Upper lobe of right lung (tissue), 1 donor: Measurements from ENCODE around the gene CRTC1. TPM values are rescaled to one million over a fixed set of nuclear protein-coding genes. Genes with fewer than 3 reads are reported as not detected.
A peak's percentile ranks its signal among the peaks of the same experiment; 100 is the strongest.

Source experiments
- ATAC-seq: fragments of 200-7000 bp; cut with Tn5 transposase; one replicate; pipeline ENCODE4 v1.9.1; 2020; ENCODE audit warnings: mild to moderate bottlenecking, moderate library complexity
- DNase-seq: peaks from one replicate; pipeline ENCODE4 v3.0.0-alpha.2; 2020
- H3K27ac ChIP-seq: fragments of 200-600 bp; one replicate; pipeline ENCODE4 v1.8.0; 2022
- H3K27me3 ChIP-seq: fragments of 200-600 bp; one replicate; pipeline ENCODE4 v1.8.0; 2022; ENCODE audit warnings: mild to moderate bottlenecking
- H3K36me3 ChIP-seq: fragments of 200-600 bp; one replicate; pipeline ENCODE4 v1.8.0; 2022
- H3K4me1 ChIP-seq: fragments of 200-600 bp; one replicate; pipeline ENCODE4 v1.8.0; 2022
- H3K4me3 ChIP-seq: fragments of 200-600 bp; one replicate; pipeline ENCODE4 v1.8.0; 2022; ENCODE audit warnings: mild to moderate bottlenecking
- H3K9me3 ChIP-seq: fragments of 200-600 bp; one replicate; pipeline ENCODE4 v1.8.0; 2022
- CTCF ChIP-seq: fragments of 200-600 bp; IDR thresholded peaks from one replicate; pipeline ENCODE4 v1.8.0; 2022; ENCODE audit warnings: antibody characterized with exemption
- intact Hi-C: fragments of 100-400 bp; cut with DNase I; formaldehyde crosslinking; loops from one replicate; pipeline ENCODE4 v1.11.0; 2022
- long read RNA-seq: library from polyadenylated mRNA; unstranded; transcript quantifications from one replicate; pipeline ENCODE4 v2.0.0, GENCODE V29; 2021
- total RNA-seq: library from RNA; stranded (reverse); fragmentation: NEBNext Ultra II Directional; extraction: Animal tissue kit (Norgen Biotek cat#: 25700); gene quantifications from one replicate; pipeline ENCODE4 v1.2.1, GENCODE V29; 2021
- donor health status: DM: no; HTN: yes; CAD: no; lungs with severe emphysema.

CRTC1 gene
- 13.8 TPM for total RNA-seq
- long read RNA-seq, full-length matches to known transcripts, result 2 of 32 reads
- long read RNA-seq, partial matches to known transcripts, result 17 of 32 reads
- long read RNA-seq, other reads (novel, unspliced or antisense), result 13 of 32 reads

GRCh38 chr19:18683109-18683957 lies at the start of gene CRTC1:
Gene CRTC1, plus strand, starts transcription at chr19:18683680. Its CDS starts 23 bp downstream, at chr19:18683703.
- Histone ChIP-seq H3K27ac (peak within 1 kb of the TSS; percentile 73), H3K4me1 (peaks cover 17% of the 10 kb centered on the region), H3K9me3 (no peaks in the 10 kb centered on the region), H3K36me3 (no peaks in the 10 kb centered on the region), H3K27me3 (no peaks in the 10 kb centered on the region), H3K4me3 (peak within 1 kb of the TSS; percentile 61)
- intact Hi-C loops, result no loop called here
- ATAC-seq (peak; percentile 95), DNase-seq (peak; percentile 96)
- TF ChIP-seq CTCF, result no peak

- H3K36me3 ChIP-seq, result no peaks in the 10 kb centered on the region
- peak overlapping the region; percentile 3 for H3K27ac ChIP-seq
- H3K27me3 ChIP-seq, result no peaks in the 10 kb centered on the region
- ATAC-seq, result no peak
- H3K4me3 ChIP-seq, result no peak overlapping the region
- DNase-seq, result no peak
- intact Hi-C loops, result no loop called here
- peaks cover 20% of the 10 kb centered on the region for H3K4me1 ChIP-seq
- TF ChIP-seq CTCF, result no peak
- no peaks in the 10 kb centered on the region for H3K9me3 ChIP-seq
These were observed 48.7 kb upstream of the CRTC1 start for GRCh38 chr19:18634612-18635297.

GRCh38 chr19:18635831-18636182 lies 47.7 kb upstream of the CRTC1 start:
- ATAC-seq (no peak), DNase-seq (no peak)
- Histone ChIP-seq H3K27ac (no peak overlapping the region), H3K4me1 (peaks cover 20% of the 10 kb centered on the region), H3K36me3 (no peaks in the 10 kb centered on the region), H3K27me3 (no peaks in the 10 kb centered on the region), H3K9me3 (no peaks in the 10 kb centered on the region), H3K4me3 (peak overlapping the region; percentile 71)
- intact Hi-C loops, result no loop called here
- TF ChIP-seq CTCF, result no peak

GRCh38 chr19:18636183-18636968 lies 47.1 kb upstream of the CRTC1 start:
- intact Hi-C loops, result no loop called here
- TF ChIP-seq CTCF, result no peak
- Histone ChIP-seq H3K27me3 (no peaks in the 10 kb centered on the region), H3K9me3 (no peaks in the 10 kb centered on the region), H3K4me3 (peak overlapping the region; percentile 71), H3K4me1 (peaks cover 20% of the 10 kb centered on the region), H3K36me3 (no peaks in the 10 kb centered on the region), H3K27ac (peak overlapping the region; percentile 30)
- ATAC-seq (peak; percentile 95), DNase-seq (peak; percentile 100)

GRCh38 chr19:18636969-18637629 lies 46.4 kb upstream of the CRTC1 start, which contains the start of gene KLHL26:
Gene KLHL26, plus strand, starts transcription at chr19:18637028. Its CDS starts 27 bp downstream, at chr19:18637055.
- peak within 1 kb of the TSS; percentile 87 for H3K27ac ChIP-seq
- DNase-seq (no peak), ATAC-seq (no peak)
- H3K4me3 ChIP-seq, result peak within 1 kb of the TSS; percentile 71
- TF ChIP-seq CTCF, result no peak
- peaks cover 20% of the 10 kb centered on the region for H3K4me1 ChIP-seq
- H3K36me3 ChIP-seq, result no peaks in the 10 kb centered on the region
- no peaks in the 10 kb centered on the region for H3K27me3 ChIP-seq
- no peaks in the 10 kb centered on the region for H3K9me3 ChIP-seq
- intact Hi-C loops, result no loop called here
